GM23338 (cell line): ENCODE measurements around the gene GPC6. TPM values are rescaled to one million over a fixed set of nuclear protein-coding genes. Genes with fewer than 3 reads are reported as not detected.

Experiments used
- ATAC-seq: fragments of 200-7000 bp; cut with Tn5 transposase; 3 replicates; pipeline ENCODE4 v1.9.1; 2020
- DNase-seq: peaks from one replicate; pipeline ENCODE4 v3.0.0-alpha.2; 2015; ENCODE audit warnings: low spot score
- H2AFZ ChIP-seq: fragments of 200-600 bp; sonication (generic); 2 replicates; pipeline ENCODE4 v1.8.0; 2016; ENCODE audit warnings: antibody characterized with exemption, mild to moderate bottlenecking, moderate library complexity
- H3F3A ChIP-seq: fragments of 200-600 bp; sonication (generic); replicated peaks from 2 replicates; pipeline ENCODE4 v1.8.0; 2017; ENCODE audit warnings: antibody characterized with exemption, mixed run types, low read depth
- H3K27ac ChIP-seq: fragments of 200-600 bp; sonication (generic); 2 replicates; pipeline ENCODE4 v1.6.1; 2016; ENCODE audit warnings: low read depth
- H3K27me3 ChIP-seq: fragments of 200-600 bp; sonication (generic); 2 replicates; pipeline ENCODE4 v1.8.0; 2016; ENCODE audit warnings: mild to moderate bottlenecking, mixed run types, moderate library complexity; ENCODE audit not compliant: insufficient read depth
- H3K36me3 ChIP-seq: fragments of 200-600 bp; sonication (generic); 2 replicates; pipeline ENCODE4 v1.8.0; 2016; ENCODE audit warnings: mild to moderate bottlenecking; ENCODE audit not compliant: insufficient read depth
- H3K4me1 ChIP-seq: fragments of 200-600 bp; sonication (generic); 2 replicates; pipeline ENCODE4 v1.8.0; 2016; ENCODE audit warnings: mild to moderate bottlenecking, moderate library complexity; ENCODE audit not compliant: insufficient read depth
- H3K4me2 ChIP-seq: fragments of 200-600 bp; sonication (generic); 2 replicates; pipeline ENCODE4 v1.7.1; 2017; ENCODE audit warnings: mixed run types
- H3K4me3 ChIP-seq: fragments of 200-600 bp; sonication (generic); 2 replicates; pipeline ENCODE4 v1.6.1; 2016; ENCODE audit warnings: mixed run types
- H3K79me2 ChIP-seq: fragments of 200-600 bp; sonication (generic); replicated peaks from 2 replicates; pipeline ENCODE4 v1.8.0; 2017; ENCODE audit warnings: mild to moderate bottlenecking; ENCODE audit not compliant: insufficient read depth
- H3K9me2 ChIP-seq: fragments of 200-600 bp; sonication (generic); 2 replicates; pipeline ENCODE4 v1.8.0; 2017; ENCODE audit not compliant: insufficient read depth
- H4K20me1 ChIP-seq: fragments of 200-600 bp; sonication (generic); replicated peaks from 2 replicates; pipeline ENCODE4 v1.8.0; 2017; ENCODE audit warnings: mild to moderate bottlenecking; ENCODE audit not compliant: insufficient read depth
- H3K27ac Mint-ChIP-seq: 2 replicates; pipeline ENCODE4 v1.8.0; 2020; ENCODE audit warnings: inconsistent platforms, mild to moderate bottlenecking, moderate library complexity, mixed read lengths
- H3K27me3 Mint-ChIP-seq: 3 replicates; pipeline ENCODE4 v1.8.0; 2022; ENCODE audit warnings: low read depth, mild to moderate bottlenecking, moderate library complexity, mixed read lengths, inconsistent platforms; ENCODE audit not compliant: insufficient read depth, poor library complexity
- H3K36me3 Mint-ChIP-seq: 3 replicates; pipeline ENCODE4 v1.8.0; 2021; ENCODE audit warnings: low read depth, mild to moderate bottlenecking, inconsistent platforms, moderate library complexity, mixed read lengths
- H3K4me1 Mint-ChIP-seq: 3 replicates; pipeline ENCODE4 v1.8.0; 2020; ENCODE audit warnings: mild to moderate bottlenecking, inconsistent platforms, mixed read lengths
- H3K4me3 Mint-ChIP-seq: 3 replicates; pipeline ENCODE4 v1.8.0; 2021; ENCODE audit warnings: moderate library complexity, mild to moderate bottlenecking, inconsistent platforms, mixed read lengths
- H3K9me3 Mint-ChIP-seq: 3 replicates; pipeline ENCODE4 v1.8.0; 2020; ENCODE audit warnings: moderate library complexity, mild to moderate bottlenecking, inconsistent platforms, mixed read lengths
- CREB1 ChIP-seq: fragments of 250-450 bp; sonication (Bioruptor Pico); IDR thresholded peaks from 2 replicates; pipeline ENCODE4 v1.5.0; 2020; ENCODE audit warnings: low read depth, mild to moderate bottlenecking, moderate library complexity
- CTCF ChIP-seq, 2 experiments: fragments of 200-600 bp in 1 of 2; sonication (generic) in 1 of 2; conservative IDR thresholded peaks; 2 replicates each; pipeline versions ENCODE4 v1.5.1 to v1.6.1; 2016 to 2017; ENCODE audit warnings: antibody characterized with exemption in 2 of 2, low read depth in 2 of 2, mild to moderate bottlenecking in 2 of 2, moderate library complexity in 1 of 2
- ETS1 ChIP-seq: IDR thresholded peaks from 2 replicates; pipeline ENCODE4 v1.6.1; 2016; ENCODE audit warnings: antibody characterized with exemption
- EZH2 ChIP-seq: fragments of 200-600 bp; sonication (generic); IDR thresholded peaks from one replicate; pipeline ENCODE4 v1.8.0; 2017; ENCODE audit warnings: antibody characterized with exemption, mild to moderate bottlenecking, low read depth; ENCODE audit not compliant: unreplicated experiment
- EZH2phosphoT487 ChIP-seq: fragments of 200-600 bp; sonication (generic); IDR thresholded peaks from one replicate; pipeline ENCODE4 v1.8.1; 2018; ENCODE audit warnings: antibody characterized with exemption; ENCODE audit not compliant: unreplicated experiment
- JUNB ChIP-seq: IDR thresholded peaks from one replicate; pipeline ENCODE4 v1.6.1; 2016; ENCODE audit warnings: antibody characterized with exemption; ENCODE audit not compliant: unreplicated experiment
- NANOG ChIP-seq: IDR thresholded peaks from 2 replicates; pipeline ENCODE4 v1.6.1; 2016; ENCODE audit warnings: antibody characterized with exemption, borderline replicate concordance
- POLR2AphosphoS5 ChIP-seq: IDR thresholded peaks from 2 replicates; pipeline ENCODE4 v1.6.1; 2016; ENCODE audit warnings: antibody characterized with exemption, low read depth
- REST ChIP-seq: IDR thresholded peaks from one replicate; pipeline ENCODE4 v1.6.1; 2018; ENCODE audit warnings: antibody characterized with exemption; ENCODE audit not compliant: unreplicated experiment
- STAT1 ChIP-seq: IDR thresholded peaks from one replicate; pipeline ENCODE4 v1.6.1; 2016; ENCODE audit warnings: antibody characterized with exemption; ENCODE audit not compliant: unreplicated experiment
- ZNF114 ChIP-seq: fragments of 250-450 bp; sonication (Bioruptor Pico); IDR thresholded peaks from 2 replicates; pipeline ENCODE4 v1.5.0; 2020; ENCODE audit warnings: mild to moderate bottlenecking, moderate library complexity
- ZNF331 ChIP-seq: fragments of 250-450 bp; sonication (Bioruptor Pico); IDR thresholded peaks from 2 replicates; pipeline ENCODE4 v1.5.0; 2020; ENCODE audit warnings: low read depth, mild to moderate bottlenecking, moderate library complexity
- ZNF462 ChIP-seq: fragments of 250-450 bp; sonication (Bioruptor Pico); IDR thresholded peaks from 2 replicates; pipeline ENCODE4 v1.5.0; 2020; ENCODE audit warnings: mild to moderate bottlenecking, moderate library complexity
- polyA plus RNA-seq: library from polyadenylated mRNA; unstranded; fragments of >200 nt; fragmentation: Nextera tagmentation; extraction: Ambion mirVana; gene quantifications from 2 replicates; pipeline ENCODE4 v1.2.1, GENCODE V29; 2016
- total RNA-seq: library from RNA; depleted of rRNA; stranded (reverse); fragments of >200 nt; shearing (Covaris generic); gene quantifications from 2 replicates; pipeline ENCODE4 v1.2.3, GENCODE V29; 2014

GPC6 gene
- total and polyA plus RNA-seq, 2 experiments from 2014 or later: 6.4 to 28.6 TPM

GRCh38 chr13:94419304-94419924, 1192.8 kb downstream of the GPC6 start:
- H3K27me3 ChIP-seq: no peaks in the 10 kb centered on the region
- no peak overlapping the region for H3K27ac Mint-ChIP-seq
- DNase-seq: no peak
- H3K27me3 Mint-ChIP-seq: no peaks in the 10 kb centered on the region
- H3F3A ChIP-seq: no peaks in the 10 kb centered on the region
- no peak overlapping the region for H3K4me3 ChIP-seq
- no peak for ATAC-seq
- no peak overlapping the region for H3K4me2 ChIP-seq
- H4K20me1 ChIP-seq: no peaks in the 10 kb centered on the region
- H3K4me1 ChIP-seq: peaks cover 15% of the 10 kb centered on the region
- peaks cover 11% of the 10 kb centered on the region for H3K4me1 Mint-ChIP-seq
- no peak overlapping the region for H2AFZ ChIP-seq
- peaks cover 14% of the 10 kb centered on the region; the same call in 2 of the 3 replicates for H3K36me3 Mint-ChIP-seq
- no peaks in the 10 kb centered on the region; the same call in 1 of the 2 replicates for H3K36me3 ChIP-seq
- peaks cover 28% of the 10 kb centered on the region; the same call in 2 of the 3 replicates for H3K9me3 Mint-ChIP-seq
- H3K9me2 ChIP-seq: peaks cover 3% of the 10 kb centered on the region; the same call in 1 of the 2 replicates
- no peak overlapping the region for H3K4me3 Mint-ChIP-seq
- H3K27ac ChIP-seq: no peak overlapping the region
- TF ChIP-seq EZH2 (no peak), CREB1 (CRISPR knock-in tag) (no peak), ZNF462 (CRISPR knock-in tag) (no peak), JUNB (no peak), ZNF114 (CRISPR knock-in tag) (no peak), POLR2AphosphoS5 (no peak), CTCF (conservative IDR thresholded peaks at IDR 0.05; ENCODE audit: low read depth in 2 of 2) (no peak), ZNF331 (CRISPR knock-in tag) (no peak), ETS1 (no peak), REST (no peak), STAT1 (no peak), NANOG (no peak), EZH2phosphoT487 (no peak)
- no peaks in the 10 kb centered on the region for H3K79me2 ChIP-seq
